ENCODE measurements around the gene METTL26.
A peak's percentile ranks its signal among the peaks of the same experiment; 100 is the strongest.

The METTL26 gene

DNA sequence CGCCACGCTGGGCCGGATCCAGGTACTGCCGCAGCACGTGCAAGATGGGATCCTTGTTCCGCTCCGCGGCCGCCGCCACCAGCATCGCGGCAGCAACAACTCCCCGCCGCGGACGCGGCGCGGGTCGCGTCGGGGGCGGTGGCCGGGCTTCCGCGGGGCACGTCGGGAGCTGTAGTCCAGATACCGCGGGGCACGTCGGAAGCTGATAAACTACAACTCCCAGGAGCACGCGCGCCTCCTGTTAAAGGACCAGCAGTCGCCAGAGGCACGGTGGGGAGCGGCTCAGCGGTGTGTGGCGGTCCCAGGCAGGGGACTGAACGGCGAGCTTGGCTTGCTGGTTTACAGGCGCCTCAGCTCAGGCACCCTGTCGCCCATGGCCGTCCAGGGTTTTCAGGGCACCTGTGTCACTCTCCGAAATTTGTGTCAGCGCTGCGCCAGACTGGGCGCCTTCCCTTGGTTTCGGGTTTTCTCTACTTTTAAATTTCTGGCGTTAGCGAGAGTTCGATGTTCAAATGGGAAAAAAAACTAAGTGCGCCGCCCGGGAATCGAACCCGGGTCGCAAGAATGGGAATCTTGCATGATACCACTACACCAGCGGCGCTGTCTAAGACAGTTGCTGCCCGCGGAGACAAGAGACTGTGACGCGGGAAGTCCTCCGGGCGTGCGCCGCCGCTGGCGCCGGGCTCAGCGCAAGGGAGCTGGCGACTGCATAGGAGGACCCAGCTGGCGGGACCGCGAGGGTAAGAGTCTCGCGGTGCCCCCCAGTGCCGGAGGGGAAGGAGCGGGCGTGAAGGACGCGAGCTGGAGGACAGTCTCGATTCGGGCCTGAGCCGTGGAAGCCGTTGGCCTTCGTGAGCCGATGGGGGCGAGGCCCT lies at the start of gene METTL26:
Gene METTL26, minus strand, starts transcription at position 100 of the 875 bp plus-strand sequence. Its CDS starts 15 bp downstream, at position 85.
- DNase-seq (ENCODE audit: low spot score): peak; percentile 96

DNA sequence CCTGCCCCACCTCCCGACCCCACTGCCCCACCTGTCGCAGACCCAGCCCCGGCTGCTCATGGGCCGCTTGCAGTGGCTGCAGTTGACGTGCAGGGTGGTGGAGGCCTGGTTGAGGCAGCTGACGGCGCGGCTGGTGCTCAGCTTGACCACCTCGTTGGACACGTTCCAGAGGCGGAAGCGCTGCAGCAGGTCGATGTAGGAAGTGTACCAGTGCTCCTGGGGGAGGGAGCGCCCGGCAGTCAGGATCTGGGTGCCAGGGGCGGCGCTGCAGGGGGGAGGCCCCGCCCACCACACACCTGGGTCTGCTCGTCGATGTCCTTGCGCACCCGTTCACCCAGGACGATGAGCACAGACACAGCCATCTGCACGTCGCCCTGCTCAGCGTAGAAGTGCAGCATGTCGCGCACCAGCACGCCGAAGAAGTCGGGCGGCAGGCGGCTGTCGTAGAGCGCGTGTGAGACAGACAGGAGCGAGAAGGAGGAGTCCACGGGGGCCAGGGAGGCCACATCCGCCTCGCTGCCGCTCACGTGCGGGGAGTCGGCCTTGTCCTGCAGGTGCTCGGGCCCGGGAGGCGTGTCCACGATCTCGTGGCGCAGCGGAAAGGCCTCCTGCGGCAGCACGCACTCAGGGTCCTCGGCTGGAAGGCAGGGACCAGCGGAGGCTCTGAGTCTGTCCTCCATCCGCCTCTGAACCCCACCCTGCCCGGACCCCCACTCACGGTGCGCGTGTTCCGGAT lies 49.0 kb upstream of the METTL26 start:
- no peak for DNase-seq (ENCODE audit: low spot score)

DNA sequence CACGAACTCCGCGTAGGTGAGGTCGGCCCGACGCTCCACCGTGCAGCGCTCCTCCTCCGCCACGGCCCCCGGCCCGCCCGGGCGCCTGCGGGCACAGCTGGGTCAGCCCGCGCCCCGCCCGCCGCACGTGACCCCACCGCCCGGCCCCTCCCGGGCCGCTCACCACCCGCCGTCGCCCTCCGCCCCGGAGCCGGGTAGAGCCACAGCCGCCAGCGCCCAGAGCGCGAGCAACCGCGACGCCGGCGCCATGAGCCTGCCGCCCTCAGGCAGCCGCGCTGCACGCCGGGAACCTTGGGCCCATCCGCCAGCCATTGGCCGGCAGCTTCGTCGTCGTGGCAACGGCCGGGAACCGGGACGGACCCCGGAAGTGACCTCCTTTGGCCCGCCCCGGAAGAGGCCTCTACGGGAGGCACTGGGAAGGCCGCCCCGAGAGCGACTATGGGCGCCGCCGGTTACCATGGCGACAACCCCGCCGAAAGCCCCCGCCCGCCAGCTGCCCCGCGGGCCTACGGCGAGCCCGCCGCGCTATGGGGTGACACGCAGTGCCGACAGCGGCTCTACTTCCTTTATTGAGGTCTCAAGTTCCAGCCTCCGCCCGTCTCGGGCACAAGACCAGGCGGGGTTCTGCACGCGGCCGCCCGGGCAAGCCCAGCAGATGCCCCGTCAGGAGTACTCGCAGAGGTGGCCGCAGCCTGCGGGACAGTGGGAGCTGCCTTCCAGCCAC lies 48.1 kb upstream of the METTL26 start, which contains the start of gene JMJD8:
Gene JMJD8, minus strand, starts transcription at position 264 of the 724 bp plus-strand sequence. Its CDS starts 15 bp downstream, at position 249.
- peak; percentile 98 for DNase-seq (ENCODE audit: low spot score)

DNA sequence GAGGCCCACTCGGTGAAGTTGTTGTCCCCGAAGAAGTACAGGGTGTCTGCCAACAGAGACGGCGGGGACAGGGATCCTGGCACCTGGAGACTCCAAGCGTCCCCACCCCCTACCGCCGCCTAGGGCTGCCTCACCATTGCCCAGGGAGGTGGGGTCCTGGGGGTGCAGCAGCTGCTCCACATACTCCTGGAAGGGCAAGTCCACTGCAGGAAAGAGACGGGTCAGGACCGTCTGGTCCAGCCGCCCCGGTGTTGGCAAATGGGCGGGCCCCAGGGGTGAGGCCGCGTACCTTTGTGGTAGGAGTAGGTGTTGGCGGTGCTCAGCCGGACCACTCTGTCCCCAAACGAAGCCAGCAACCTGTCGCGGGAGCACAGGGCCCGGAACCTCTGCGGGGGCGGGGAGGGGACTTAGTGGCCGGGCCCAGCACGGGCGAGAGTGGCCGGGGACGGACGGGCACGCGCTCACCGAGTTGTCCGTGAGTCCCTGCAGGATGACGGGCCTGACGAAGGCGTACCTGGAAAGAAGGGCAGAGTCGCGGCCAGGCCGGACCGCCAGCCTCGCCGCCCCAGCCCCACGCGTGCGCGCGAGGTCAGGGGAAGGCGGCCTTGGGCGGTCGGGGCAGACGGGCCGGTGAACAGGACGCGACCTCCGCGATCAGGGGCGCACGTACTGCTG lies 47.4 kb upstream of the METTL26 start:
- DNase-seq (ENCODE audit: low spot score): no peak

DNA sequence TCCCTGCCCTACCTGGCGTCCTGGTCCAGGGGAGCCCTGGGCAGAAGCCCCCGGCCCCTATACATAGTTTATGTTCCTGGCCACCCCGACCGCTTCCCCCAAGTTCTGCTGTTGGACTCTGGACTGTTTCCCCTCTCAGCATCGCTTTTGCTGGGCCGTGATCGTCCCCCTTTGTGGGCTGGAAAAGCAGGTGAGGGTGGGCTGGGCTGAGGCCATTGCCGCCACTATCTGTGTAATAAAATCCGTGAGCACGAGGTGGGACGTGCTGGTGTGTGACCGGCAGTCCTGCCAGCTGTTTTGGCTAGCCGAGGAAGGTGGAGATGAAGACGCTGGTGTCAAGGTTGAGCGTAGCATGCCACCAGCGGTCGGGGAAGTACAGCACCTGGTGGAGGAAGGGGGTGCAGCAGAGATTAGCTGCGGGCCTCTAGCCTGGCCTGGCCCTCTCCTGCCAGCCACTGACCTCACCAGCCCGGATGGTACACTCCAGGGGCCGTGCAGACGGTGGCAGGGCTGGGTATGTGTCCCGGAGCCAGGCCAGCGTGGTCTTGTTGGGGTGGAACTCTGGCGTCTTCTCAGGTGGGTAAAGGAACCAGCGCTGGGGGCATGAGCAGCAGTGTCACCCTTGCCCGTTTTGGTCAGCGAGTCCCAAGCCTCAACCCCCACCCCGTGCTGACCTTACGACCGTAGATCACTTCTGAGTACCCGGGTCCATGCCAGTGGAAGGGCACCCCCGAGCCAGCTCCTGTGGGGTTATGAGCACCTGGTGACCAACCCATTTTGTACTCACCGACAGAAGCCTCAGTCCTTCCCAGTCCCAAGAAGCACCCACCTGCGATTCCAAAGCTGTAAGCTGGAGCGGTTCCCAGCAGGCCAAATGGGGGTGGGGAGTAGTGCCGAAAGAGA lies 46.6 kb upstream of the METTL26 start:
- DNase-seq (ENCODE audit: low spot score): no peak

DNA sequence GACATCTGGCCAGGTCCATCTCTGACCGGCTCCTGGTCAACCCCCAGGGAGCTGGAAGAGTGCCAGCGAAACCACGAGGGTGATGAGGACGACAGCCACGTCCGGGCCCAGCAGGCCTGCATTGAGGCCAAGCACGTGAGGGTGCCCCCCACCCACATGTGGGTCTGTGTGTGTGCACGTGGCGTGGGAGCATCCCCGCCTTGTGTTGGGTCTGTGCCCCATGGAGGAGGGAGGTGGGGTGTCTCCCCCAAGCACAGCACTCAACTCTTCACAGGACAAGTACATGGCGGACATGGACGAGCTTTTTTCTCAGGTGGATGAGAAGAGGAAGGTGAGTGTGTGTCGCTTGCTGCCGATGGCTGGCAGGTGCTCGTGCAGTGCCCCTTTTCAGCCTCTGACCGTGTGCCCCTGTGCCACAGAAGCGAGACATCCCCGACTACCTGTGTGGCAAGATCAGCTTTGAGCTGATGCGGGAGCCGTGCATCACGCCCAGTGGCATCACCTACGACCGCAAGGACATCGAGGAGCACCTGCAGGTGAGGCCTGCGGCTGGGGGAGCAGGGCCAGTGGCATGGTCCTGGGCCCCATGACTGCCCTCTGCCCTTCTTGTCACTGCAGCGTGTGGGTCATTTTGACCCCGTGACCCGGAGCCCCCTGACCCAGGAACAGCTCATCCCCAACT lies 45.8 kb upstream of the METTL26 start:
- no peak for DNase-seq (ENCODE audit: low spot score)

DNA sequence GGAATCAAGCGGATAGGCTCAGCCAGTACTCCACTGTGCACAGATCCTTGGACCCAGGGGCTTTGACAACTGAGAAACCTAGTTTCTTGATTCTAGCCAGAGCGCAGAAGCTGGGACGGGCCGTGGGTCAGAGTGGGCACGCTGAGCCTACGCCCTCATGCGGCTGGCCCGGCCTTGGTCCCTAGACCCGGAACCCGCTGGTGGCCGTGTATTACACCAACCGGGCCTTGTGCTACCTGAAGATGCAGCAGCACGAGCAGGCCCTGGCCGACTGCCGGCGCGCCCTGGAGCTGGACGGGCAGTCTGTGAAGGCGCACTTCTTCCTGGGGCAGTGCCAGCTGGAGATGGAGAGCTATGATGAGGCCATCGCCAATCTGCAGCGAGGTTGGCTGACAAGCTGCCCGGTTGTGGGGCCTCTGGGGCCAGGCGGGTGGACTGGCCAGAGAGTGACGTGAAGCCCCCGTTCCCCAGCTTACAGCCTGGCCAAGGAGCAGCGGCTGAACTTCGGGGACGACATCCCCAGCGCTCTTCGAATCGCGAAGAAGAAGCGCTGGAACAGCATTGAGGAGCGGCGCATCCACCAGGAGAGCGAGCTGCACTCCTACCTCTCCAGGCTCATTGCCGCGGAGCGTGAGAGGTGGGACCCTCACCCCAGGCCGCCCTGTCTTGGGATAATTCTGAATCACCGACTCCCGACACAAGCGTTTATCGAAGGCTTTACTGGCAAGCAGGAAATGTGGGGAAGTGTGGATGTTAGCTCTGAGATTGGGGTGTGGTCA lies 45.1 kb upstream of the METTL26 start:
- no peak for DNase-seq (ENCODE audit: low spot score)

DNA sequence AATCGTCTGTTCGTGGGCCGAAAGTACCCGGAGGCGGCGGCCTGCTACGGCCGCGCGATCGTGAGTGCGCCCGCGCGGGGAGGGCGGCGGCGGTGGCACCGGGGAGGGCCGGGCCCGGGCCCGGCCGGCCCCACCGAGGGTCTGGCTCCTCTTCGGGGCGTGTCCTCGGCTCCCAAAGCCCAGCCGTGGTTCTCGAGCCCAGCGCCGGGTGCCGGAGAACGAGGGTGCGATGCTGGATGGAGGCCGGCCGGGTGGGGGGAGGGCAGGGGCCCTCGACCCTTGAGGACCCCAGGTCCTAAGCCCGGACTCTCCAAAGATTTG lies 44.5 kb upstream of the METTL26 start:
- DNase-seq (ENCODE audit: low spot score): no peak

DNA sequence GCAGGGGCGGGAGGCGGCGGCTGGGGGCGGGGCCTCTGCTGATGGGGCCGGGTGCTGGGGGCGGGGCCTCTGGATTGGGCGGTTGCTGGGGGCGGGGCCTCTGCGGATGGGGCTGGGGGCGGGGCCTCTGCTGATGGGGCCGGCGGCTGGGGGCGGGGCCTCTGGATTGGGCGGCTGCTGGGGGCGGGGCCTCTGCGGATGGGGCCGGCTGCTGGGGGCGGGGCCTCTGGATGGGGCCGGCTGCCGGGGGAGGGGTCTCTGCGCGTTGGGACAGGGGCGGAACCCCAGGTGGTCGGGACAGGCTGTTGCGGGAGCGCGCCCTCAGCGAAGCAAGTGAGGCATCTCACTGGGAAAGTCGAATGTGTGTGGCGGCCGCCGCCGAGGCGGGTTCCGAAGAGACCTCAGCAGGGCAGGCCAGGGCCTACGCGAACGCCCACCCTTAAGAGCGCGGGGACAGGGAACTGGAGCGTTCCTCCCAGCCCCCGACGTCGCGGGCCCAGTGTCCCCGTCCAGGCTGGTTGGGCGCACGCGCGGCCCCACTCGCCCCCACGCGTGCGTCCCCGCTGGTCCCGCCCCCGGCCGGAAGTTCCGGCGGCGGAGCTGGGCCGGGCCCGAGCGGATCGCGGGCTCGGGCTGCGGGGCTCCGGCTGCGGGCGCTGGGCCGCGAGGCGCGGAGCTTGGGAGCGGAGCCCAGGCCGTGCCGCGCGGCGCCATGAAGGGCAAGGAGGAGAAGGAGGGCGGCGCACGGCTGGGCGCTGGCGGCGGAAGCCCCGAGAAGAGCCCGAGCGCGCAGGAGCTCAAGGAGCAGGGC lies 43.9 kb upstream of the METTL26 start, which contains the start of gene STUB1:
Gene STUB1, plus strand, starts transcription at position 597 of the 811 bp plus-strand sequence. Its CDS starts 116 bp downstream, at position 713.
- DNase-seq (ENCODE audit: low spot score): peak; percentile 96

DNA sequence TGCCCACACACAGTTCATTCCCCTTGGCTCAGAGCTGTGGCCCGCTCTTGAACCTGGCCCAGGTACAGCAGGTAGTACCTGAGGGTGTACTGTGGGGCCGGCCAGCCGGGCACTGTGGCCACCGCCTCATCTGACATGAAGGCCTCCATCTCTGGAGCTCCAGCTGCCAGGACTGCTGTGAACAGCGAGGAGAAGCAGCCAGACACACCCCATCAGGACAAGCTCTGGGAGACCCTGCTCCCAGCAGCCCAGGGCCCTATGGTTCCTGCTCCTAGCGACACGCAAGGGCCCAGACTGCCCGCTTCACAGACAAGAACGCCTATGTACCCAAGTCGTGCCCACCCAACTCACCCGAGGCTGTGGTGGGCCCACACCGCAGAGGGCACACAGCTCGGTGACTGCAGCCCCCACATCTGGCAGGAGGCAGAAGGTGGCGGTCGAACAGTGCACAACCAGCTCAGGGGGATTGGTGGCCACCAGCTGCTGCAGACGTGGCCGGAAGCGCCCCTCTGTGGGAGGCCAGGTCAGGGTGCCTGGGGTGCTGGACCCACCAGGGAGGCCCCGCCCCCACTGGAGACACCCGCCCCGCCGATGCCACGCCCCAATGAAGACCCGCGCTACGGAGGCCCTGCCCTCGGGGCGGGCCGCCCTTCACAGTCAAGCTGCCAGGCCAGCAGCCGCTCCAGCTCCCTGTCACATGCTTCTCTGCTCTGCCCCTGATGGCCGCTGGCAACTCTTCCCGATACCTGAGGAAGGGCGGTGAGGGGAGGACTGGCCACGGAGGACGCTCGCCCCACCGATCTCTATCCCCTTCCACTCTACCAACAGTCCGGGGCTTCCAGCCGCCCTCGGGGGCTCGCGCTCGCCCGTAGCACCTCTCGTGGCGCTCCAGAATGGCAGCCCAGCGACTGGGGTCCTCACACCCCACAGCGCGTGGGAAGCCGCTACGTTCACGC lies 43.0 kb upstream of the METTL26 start:
- no peak for DNase-seq (ENCODE audit: low spot score)

DNA sequence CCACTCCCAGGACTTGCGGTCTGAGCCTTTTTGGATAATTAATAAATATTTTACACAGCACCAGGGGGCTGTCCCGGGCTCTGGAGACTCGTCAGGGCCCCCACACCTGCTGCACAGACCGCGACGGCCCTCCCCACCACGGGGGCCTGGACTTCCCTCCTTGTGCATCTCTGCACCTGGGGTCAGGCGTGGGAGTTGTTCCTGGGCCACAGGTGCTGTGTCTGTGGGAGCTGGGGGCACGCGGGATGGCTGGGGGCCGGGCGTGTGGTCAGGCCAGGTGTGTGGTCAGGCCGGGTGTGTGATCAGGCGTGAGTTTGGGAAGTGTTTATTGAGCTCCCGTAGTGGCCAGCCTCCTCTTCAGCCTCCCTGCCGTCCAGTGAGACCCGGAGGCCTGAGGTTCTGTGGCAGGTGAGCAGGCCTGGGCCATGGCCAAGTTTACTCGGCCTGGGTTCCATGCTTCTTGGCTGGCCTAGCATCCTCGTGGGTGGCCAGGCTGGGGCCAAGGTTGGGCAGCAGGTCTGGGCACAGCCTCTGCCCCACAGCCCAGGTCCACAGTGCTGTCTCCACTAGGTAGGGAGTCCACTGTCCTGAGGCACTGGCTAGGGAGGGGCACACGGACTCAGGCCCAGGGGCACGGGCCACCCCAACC lies 42.2 kb upstream of the METTL26 start:
- no peak for DNase-seq (ENCODE audit: low spot score)

DNA sequence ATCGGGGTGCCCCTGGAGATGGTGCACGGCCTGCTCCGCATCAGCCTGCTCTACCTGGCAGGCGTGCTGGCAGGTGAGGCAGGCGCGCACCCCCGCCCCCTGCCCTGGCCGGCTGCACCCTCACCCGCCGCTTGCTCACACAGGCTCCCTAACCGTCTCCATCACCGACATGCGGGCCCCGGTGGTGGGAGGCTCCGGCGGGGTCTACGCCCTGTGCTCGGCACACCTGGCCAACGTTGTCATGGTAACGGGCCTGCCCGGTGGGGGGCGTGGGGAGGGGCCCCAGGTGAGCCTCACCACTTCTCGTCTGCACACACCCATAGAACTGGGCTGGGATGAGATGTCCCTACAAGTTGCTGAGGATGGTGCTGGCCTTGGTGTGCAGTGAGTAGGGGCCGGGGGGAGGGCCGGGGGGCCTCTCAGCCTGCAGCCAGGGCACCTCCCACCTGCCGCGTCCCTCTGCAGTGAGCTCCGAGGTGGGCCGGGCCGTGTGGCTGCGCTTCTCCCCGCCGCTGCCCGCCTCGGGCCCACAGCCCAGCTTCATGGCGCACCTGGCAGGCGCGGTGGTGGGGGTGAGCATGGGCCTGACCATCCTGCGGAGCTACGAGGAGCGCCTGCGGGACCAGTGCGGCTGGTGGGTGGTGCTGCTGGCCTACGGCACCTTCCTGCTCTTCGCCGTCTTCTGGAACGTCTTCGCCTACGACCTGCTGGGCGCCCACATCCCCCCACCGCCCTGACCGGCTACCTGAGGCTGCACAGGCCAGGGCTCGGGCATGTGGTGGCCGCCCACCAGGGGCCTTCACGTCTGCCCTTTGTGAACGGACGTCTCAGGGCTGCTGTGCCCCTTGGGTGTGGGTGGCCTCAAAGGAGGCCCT lies 41.4 kb upstream of the METTL26 start:
- no peak for DNase-seq (ENCODE audit: low spot score)

DNA sequence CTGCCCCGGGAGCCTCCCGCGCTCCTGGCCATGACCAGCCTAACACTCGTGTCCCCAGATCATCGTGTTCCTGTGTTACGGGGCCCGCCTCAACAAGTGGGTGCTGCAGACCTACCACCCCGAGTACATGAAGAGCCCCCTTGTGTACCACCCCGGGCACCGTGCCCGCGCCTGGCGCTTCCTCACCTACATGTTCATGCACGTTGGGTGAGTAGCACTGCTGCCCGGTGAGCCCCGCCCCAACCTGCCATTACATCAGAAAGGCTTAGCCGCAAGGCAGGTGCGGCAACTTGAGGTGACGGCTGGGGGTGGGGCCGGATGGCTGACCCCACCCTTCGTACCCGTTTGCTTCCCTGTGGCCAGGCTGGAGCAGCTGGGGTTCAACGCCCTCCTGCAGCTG lies 40.8 kb upstream of the METTL26 start:
- DNase-seq (ENCODE audit: low spot score): no peak

DNA sequence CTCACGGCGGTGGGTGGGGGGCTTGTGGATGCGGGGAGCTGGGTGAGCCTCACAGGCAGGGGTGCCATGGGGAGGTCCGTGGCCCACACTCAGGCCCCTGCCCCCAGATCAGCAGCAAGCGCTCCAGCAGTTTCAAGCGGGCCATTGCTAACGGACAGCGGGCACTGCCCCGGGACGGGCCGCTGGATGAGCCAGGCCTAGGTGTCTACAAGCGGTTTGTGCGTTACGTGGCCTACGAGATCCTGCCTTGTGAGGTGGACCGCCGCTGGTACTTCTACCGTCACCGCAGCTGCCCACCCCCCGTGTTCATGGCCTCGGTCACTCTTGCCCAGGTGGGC lies 40.4 kb upstream of the METTL26 start:
- no peak for DNase-seq (ENCODE audit: low spot score)

DNA sequence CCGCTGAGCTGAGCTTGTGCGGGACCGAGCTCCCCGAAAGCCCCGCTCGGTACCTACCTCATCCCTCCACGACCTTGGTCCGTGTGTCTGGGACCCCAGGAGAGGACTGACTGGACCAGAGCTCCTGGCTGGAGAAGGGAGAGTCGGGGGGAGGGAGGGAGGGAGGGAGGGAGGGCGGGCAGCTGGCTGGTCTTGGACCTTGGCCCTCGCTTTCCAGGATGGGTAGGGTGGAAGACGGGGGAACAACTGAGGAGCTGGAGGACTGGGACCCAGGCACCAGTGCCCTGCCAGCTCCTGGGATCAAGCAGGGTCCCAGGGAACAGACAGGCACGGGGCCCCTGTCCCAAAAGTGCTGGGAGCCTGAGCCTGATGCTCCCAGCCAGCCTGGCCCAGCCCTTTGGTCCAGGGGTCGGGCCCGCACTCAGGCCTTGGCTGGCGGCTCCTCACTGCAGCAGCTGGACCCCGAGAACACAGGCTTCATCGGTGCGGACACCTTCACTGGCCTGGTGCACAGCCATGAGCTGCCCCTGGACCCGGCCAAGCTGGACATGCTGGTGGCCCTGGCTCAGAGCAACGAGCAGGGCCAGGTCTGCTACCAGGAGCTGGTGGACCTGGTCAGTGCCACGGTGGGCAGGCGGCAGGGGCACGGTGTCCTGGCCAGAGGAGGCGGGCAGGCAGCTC lies 39.9 kb upstream of the METTL26 start:
- DNase-seq (ENCODE audit: low spot score): no peak

All from left forelimb (tissue), 1 donor.